Fibroblast of pulmonary artery (primary cell): ENCODE results near the gene OGDH.

Source experiments
- DNase-seq: peaks from one replicate; pipeline ENCODE4 v3.0.0-alpha.2; 2010; ENCODE audit warnings: low read depth
- H3K4me3 ChIP-seq: replicated peaks from 2 replicates; pipeline ENCODE4 v1.5.1; 2011; ENCODE audit warnings: low read depth, mild to moderate bottlenecking, control low read depth, low read length, moderate library complexity
- TF ChIP-seq, protein P1 (sequence below): IDR thresholded peaks from 2 replicates; pipeline ENCODE4 v1.5.1; 2011; ENCODE audit warnings: mild to moderate bottlenecking, control low read depth, low read length, inconsistent platforms; ENCODE audit errors: missing control alignments

Gene OGDH

DNA sequence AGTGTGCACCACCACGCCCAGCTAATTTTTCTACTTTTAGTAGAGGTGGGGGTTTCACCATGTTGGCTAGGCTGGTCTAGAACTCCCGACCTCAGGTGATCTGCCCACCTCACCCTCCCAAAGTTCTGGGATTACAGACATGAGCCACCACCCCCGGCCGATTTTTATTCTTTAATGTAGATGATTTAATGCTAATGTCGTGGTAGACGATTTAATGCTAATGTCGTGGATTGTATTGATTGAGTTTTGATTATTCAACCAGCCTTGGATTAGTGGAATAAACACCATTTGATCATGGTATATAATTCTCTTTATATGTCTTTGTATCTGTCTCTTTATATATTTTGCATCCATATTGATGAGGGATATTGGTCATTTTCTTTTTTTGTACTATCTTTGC, 52.6 kb downstream of the OGDH start:
- TF ChIP-seq, protein P1, sequence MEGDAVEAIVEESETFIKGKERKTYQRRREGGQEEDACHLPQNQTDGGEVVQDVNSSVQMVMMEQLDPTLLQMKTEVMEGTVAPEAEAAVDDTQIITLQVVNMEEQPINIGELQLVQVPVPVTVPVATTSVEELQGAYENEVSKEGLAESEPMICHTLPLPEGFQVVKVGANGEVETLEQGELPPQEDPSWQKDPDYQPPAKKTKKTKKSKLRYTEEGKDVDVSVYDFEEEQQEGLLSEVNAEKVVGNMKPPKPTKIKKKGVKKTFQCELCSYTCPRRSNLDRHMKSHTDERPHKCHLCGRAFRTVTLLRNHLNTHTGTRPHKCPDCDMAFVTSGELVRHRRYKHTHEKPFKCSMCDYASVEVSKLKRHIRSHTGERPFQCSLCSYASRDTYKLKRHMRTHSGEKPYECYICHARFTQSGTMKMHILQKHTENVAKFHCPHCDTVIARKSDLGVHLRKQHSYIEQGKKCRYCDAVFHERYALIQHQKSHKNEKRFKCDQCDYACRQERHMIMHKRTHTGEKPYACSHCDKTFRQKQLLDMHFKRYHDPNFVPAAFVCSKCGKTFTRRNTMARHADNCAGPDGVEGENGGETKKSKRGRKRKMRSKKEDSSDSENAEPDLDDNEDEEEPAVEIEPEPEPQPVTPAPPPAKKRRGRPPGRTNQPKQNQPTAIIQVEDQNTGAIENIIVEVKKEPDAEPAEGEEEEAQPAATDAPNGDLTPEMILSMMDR, result no peak
- H3K4me3 ChIP-seq, result no peak overlapping the region
- no peak for DNase-seq

DNA sequence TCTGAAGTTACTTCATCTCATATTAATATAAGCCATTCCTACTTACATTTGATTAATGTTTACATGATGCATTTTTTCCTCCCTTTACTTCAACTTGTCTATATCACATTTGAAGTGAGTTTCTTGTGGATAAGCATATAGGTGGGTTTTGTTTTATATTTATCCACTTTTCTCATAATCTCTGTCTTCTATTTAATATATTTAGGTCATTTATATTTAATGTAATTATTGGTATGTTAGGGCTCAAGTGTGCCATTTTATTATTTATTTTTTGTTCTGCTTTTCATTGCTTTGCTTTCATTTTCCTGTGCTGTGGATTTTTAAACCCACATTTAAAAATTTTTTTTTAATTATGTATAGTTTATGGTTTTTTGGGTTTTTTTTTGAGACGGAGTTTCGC, 54.8 kb downstream of the OGDH start:
- H3K4me3 ChIP-seq, result no peak overlapping the region
- TF ChIP-seq, protein P1, result no peak
- DNase-seq, result no peak

DNA sequence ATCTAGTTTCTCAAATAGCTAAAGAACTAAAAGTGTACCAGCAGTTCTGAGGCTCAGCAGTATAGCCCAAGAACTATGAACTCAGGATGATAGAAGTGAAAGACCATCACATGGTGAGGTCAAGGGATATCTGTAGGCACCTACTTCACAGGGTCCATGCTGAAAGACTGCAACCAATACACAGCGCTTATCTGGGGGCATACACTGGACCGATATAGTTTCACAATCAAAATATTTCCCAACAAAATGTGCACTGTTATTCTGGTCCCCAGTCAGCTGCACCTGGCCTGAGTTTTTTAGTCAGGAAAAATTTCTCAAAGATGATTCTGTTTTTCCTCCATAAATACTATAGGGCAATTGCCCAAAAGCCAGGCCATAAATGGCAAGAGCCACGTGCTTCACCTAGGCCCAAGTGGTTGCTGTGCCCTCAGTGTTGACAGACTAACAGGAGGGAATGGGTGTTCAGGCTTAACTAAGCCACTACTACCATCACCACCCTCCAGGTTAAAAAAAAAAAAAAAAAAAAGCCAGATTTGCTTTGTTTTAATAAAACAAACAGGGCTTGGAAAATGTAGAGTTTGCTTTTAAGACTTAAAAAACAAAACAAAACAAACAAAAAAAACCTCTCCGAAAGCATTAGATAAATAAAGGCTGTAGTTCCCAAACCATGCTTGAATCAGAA, 58.5 kb downstream of the OGDH start:
- DNase-seq, result peak; percentile 14
- TF ChIP-seq, protein P1, result no peak
- no peak overlapping the region for H3K4me3 ChIP-seq

DNA sequence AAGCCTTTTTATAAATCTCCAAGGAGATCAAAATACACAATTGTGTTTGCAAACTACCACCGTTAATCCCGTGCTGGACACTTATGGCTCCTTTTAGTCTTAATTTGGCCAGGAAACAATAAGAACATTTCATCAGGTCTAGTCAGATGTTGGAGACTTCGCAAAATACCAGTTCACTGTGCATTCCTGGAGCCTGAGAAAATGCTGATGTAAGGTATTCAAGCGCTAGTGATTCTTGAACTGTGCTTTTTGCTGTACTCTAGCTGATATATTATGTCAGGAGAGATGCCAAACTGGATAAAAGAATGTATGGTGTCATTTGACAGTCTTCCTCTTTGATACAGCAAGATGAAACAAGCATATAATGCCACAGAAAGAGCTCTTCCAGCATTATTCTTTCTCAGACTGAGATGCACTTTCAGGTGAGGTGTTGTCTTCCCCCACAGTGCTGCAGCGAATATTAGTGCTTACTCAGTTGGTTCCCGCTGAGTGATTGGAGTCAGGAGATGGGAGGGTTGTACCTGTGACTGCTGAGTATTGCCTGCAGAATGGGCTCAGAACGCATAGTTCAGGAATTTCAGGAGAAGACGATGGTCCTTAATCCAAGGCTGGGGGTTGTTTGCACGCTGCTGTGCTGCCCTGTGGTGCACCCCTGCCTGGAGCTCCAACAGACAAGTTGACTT, 59.2 kb downstream of the OGDH start:
- H3K4me3 ChIP-seq, result no peak overlapping the region
- TF ChIP-seq, protein P1, result no peak
- peak; percentile 87 for DNase-seq

DNA sequence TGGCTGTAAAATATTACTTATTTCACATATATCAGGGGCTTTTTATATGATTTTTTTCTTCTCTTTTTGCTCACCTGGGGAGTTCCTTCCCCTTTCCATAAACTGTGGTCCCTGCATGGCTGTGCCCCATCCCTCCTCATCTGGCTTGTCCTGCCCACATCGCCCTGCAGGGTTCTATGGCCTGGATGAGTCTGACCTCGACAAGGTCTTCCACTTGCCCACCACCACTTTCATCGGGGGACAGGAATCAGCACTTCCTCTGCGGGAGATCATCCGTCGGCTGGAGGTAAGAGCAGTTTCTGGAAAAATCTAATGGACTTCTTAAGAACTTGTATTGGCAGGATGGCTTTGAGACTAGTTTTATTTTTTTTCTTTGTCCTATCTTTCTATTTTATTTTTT, 60.1 kb downstream of the OGDH start:
- TF ChIP-seq, protein P1, result no peak
- H3K4me3 ChIP-seq, result no peak overlapping the region
- no peak for DNase-seq

DNA sequence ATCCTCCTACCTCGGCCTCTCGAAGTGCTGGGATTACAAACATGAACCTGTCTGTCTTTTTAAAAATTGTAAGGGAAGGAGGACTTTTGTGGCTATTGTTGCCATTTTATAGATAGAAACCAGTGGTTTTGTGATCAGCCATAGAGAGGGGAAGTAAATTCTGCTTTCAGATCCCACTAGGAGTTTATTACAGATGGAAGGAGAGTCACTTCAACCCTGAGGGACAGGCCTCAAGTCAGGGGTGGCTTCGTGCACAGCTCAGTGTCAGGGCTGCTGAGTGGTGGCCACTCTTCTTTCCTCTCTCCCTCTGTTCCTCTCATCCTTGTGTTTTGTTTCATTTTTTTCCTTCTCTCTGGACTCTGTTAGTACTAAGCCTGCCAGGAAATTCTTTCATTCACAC, 60.8 kb downstream of the OGDH start:
- TF ChIP-seq, protein P1, result no peak
- H3K4me3 ChIP-seq, result no peak overlapping the region
- no peak for DNase-seq

DNA sequence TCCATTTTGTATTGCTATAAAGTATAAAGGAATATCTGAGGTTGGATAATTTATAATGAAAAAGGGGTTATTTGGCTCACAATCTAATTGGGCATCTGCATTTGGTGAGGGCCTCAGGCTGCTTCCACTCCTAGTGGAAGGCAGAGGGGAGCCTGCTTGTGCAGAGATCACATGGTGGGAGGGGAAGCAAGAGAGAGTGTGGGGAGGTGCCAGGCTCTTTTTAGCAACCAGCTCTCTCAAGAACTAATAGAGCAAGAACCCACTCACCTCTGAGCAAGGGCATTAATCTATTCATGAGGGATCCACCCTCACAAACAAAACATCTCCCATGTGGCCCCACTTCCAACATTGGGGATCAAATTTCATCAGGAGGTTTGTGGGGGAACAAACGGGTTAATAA, 64.6 kb downstream of the OGDH start:
- H3K4me3 ChIP-seq, result no peak overlapping the region
- DNase-seq, result no peak
- TF ChIP-seq, protein P1, result no peak
